ENCODE results near the gene MYL7. TPM values are rescaled to one million over a fixed set of nuclear protein-coding genes. Genes with fewer than 3 reads are reported as not detected.

MYL7 gene
- total and polyA plus RNA-seq, 9 of the 15 experiments (the other 6 are each of a cell fraction or from before 2014, with no cell fraction given), result not detected

GRCh38 chr7:44157116-44158080 is 16.3 kb upstream of the MYL7 start (continued):
- TF ChIP-seq CHD7 (IDR thresholded peaks at IDR 0.05; ENCODE audit: low read depth, low read length) (no peak), ZNF140 (CRISPR knock-in tag; IDR thresholded peaks at IDR 0.05) (no peak), NONO (IDR thresholded peaks at IDR 0.05; ENCODE audit: low read depth in 2 of 2, low read length in 1 of 2) (no peak), NR2C1 (IDR thresholded peaks at IDR 0.05) (no peak), NR2C1 (tag; IDR thresholded peaks at IDR 0.05) (0 out of 2 replicates have a peak, but pooled peaks have one; percentile 37), BRCA1 (IDR thresholded peaks at IDR 0.05) (no peak), BRCA1 (CRISPR knock-in tag; IDR thresholded peaks at IDR 0.05) (no peak), CBFA2T3 (IDR thresholded peaks at IDR 0.05) (peak; percentile 61; the same call in 1 of the 2 replicates), SFPQ (IDR thresholded peaks at IDR 0.05; ENCODE audit: low read depth, low read length) (no peak), RBM15 (IDR thresholded peaks at IDR 0.05; ENCODE audit: insufficient read depth, low read length) (no peak), NCOR1 (IDR thresholded peaks at IDR 0.05) (peak; percentile 50; the same call in 1 of the 2 replicates), ZNF277 (CRISPR knock-in tag; IDR thresholded peaks at IDR 0.05; ENCODE audit: borderline replicate concordance) (no peak)
